HepG2 (cell line): ENCODE results near the gene TBC1D32. TPM values are rescaled to one million over a fixed set of nuclear protein-coding genes. Genes with fewer than 3 reads are reported as not detected.

Experiments
- ATAC-seq: fragments of 200-7000 bp; cut with Tn5 transposase; 3 replicates; pipeline ENCODE4 v1.9.1; 2020; ENCODE audit warnings: mild to moderate bottlenecking, moderate library complexity
- BruUV-seq: library from RNA; stranded (reverse); fragments of 400-500 nt; replicated peaks from 2 replicates; lab custom pipeline; 2021; lab: Mats Ljungman, UMichigan
- CTCF ChIA-PET: fragments of 300-600 bp; formaldehyde crosslinking; extraction: SDS; loops from one replicate; lab custom pipeline; 2021; ENCODE audit warnings: low total read pairs, inconsistent platforms, low intra/inter-chr PET ratio; lab: Yijun Ruan, JAX
- POLR2A ChIA-PET: fragments of 350-600 bp; sonication (Branson Sonifier 250); formaldehyde crosslinking; loops from one replicate; lab custom pipeline; 2020; ENCODE audit warnings: antibody characterized with exemption, inconsistent platforms; lab: Yijun Ruan, JAX
- DNase-seq: peaks from one replicate; pipeline ENCODE4 v3.0.0-alpha.2; 2015; ENCODE audit warnings: low spot score
- FAIRE-seq: peaks from 3 replicates; lab custom pipeline; 2011; peaks lifted over from hg19 to GRCh38; lab: Jason Lieb, UNC
- H2AFZ ChIP-seq: one replicate; pipeline ENCODE4 v1.6.1; 2011; ENCODE audit warnings: low read length, inconsistent platforms
- H3K27ac ChIP-seq: fragments of 300-600 bp; 3 replicates; pipeline ENCODE4 v1.8.0; 2011; ENCODE audit warnings: mixed run types, mild to moderate bottlenecking, mixed read lengths, low read length, inconsistent platforms; ENCODE audit not compliant: insufficient read depth; ENCODE audit errors: extremely low read length
- H3K27me3 ChIP-seq, 2 experiments: fragments of 200-600 bp in 1 of 2; 2 replicates in 1 of 2; 3 replicates in 1 of 2; pipeline versions ENCODE4 v1.6.0 to v1.8.0; 2011; ENCODE audit warnings: low read length in 2 of 2, mild to moderate bottlenecking in 2 of 2, moderate library complexity in 2 of 2, inconsistent platforms in 1 of 2; ENCODE audit not compliant: insufficient read depth in 2 of 2, control insufficient read depth in 1 of 2
- H3K36me3 ChIP-seq, 2 experiments: fragments of 200-600 bp in 1 of 2; replicated peaks in 1 of 2; 2 replicates in 1 of 2; 3 replicates in 1 of 2; pipeline versions ENCODE4 v1.5.1 to v1.8.0; 2011; ENCODE audit warnings: low read length in 2 of 2, inconsistent platforms in 1 of 2; ENCODE audit not compliant: insufficient read depth in 2 of 2, control insufficient read depth in 1 of 2
- H3K4me1 ChIP-seq: 2 replicates; pipeline ENCODE4 v1.5.1; 2012; ENCODE audit warnings: low read length, inconsistent platforms; ENCODE audit not compliant: insufficient read depth
- H3K4me2 ChIP-seq: 2 replicates; pipeline ENCODE4 v1.6.0; 2011; ENCODE audit warnings: low read depth, low read length, inconsistent platforms
- H3K4me3 ChIP-seq, 3 experiments: fragments of 200-600 bp in 1 of 3; sonication (generic), shearing (Covaris generic) in 1 of 3; replicated peaks in 1 of 3; 2 replicates each; pipeline ENCODE4 v1.5.1; 2011 to 2016; ENCODE audit warnings: low read length in 3 of 3, inconsistent platforms in 2 of 3, low read depth in 2 of 3, mild to moderate bottlenecking in 2 of 3, control low read depth in 1 of 3, mixed read lengths in 1 of 3; ENCODE audit not compliant: insufficient read depth in 1 of 3
- H3K79me2 ChIP-seq: one replicate; pipeline ENCODE4 v1.6.1; 2011; ENCODE audit warnings: low read length, inconsistent platforms; ENCODE audit not compliant: insufficient read depth
- H3K9ac ChIP-seq: 2 replicates; pipeline ENCODE4 v1.6.0; 2011; ENCODE audit warnings: mild to moderate bottlenecking, low read depth, low read length, inconsistent platforms; ENCODE audit not compliant: insufficient read depth
- H3K9me3 ChIP-seq: 2 replicates; pipeline ENCODE4 v1.5.1; 2012; ENCODE audit warnings: mild to moderate bottlenecking, low read length
- H4K20me1 ChIP-seq: 2 replicates; pipeline ENCODE4 v1.6.0; 2011; ENCODE audit warnings: inconsistent platforms, mild to moderate bottlenecking, low read length, moderate library complexity; ENCODE audit not compliant: insufficient read depth
- ARID3A ChIP-seq: IDR thresholded peaks from 2 replicates; pipeline ENCODE4 v1.6.1; 2012; ENCODE audit warnings: low read depth, low read length, improper control_type of control experiment
- ARID5B ChIP-seq: IDR thresholded peaks from 2 replicates; pipeline ENCODE4 v1.4.0; 2020; ENCODE audit warnings: mild to moderate bottlenecking, missing genetic modification reagents
- CTCF ChIP-seq: sonication (generic); formaldehyde crosslinking; IDR thresholded peaks from 2 replicates; pipeline ENCODE4 v1.5.0; 2020; ENCODE audit warnings: mild to moderate bottlenecking, missing genetic modification reagents, moderate library complexity
- EP300 ChIP-seq, 3 experiments: sonication (generic) in 1 of 3; formaldehyde crosslinking in 1 of 3; IDR thresholded peaks; 2 replicates each; pipeline versions ENCODE4 v1.5.1 to v1.6.1; 2011 to 2020; ENCODE audit warnings: low read depth in 2 of 3, low read length in 2 of 3, borderline replicate concordance in 1 of 3, improper control_type of control experiment in 1 of 3, mild to moderate bottlenecking in 1 of 3, missing genetic modification reagents in 1 of 3, moderate library complexity in 1 of 3
- MXI1 ChIP-seq: IDR thresholded peaks from 3 replicates; pipeline ENCODE4 v1.6.1; 2012; ENCODE audit warnings: low read depth, low read length, inconsistent platforms, borderline replicate concordance
- NCOA5 ChIP-seq: sonication (generic); formaldehyde crosslinking; IDR thresholded peaks from 2 replicates; pipeline ENCODE4 v1.4.0; 2020; ENCODE audit warnings: missing genetic modification reagents
- RAD21 ChIP-seq: fragments of 450-650 bp; formaldehyde crosslinking; IDR thresholded peaks from 2 replicates; pipeline ENCODE4 v1.5.0; 2020; ENCODE audit warnings: mild to moderate bottlenecking
- RFX3 ChIP-seq: IDR thresholded peaks from 2 replicates; pipeline ENCODE4 v1.6.1; 2016; ENCODE audit warnings: missing biosample characterization, missing genetic modification reagents
- SMC3 ChIP-seq: IDR thresholded peaks from 2 replicates; pipeline ENCODE4 v1.6.1; 2011; ENCODE audit warnings: low read length, improper control_type of control experiment
- STAG1 ChIP-seq: sonication (generic); formaldehyde crosslinking; IDR thresholded peaks from 2 replicates; pipeline ENCODE4 v1.4.0; 2020; ENCODE audit warnings: missing genetic modification reagents
- TCF7 ChIP-seq: sonication (generic); IDR thresholded peaks from 2 replicates; pipeline ENCODE4 v1.6.1; 2016; ENCODE audit warnings: antibody characterized with exemption, low read depth
- ZNF224 ChIP-seq: sonication (generic); formaldehyde crosslinking; IDR thresholded peaks from 2 replicates; pipeline ENCODE4 v1.5.0; 2020; ENCODE audit warnings: mild to moderate bottlenecking, missing genetic modification reagents
- ZNF331 ChIP-seq: sonication (generic); formaldehyde crosslinking; IDR thresholded peaks from 2 replicates; pipeline ENCODE4 v1.4.0; 2020; ENCODE audit warnings: missing genetic modification reagents
- ZNF367 ChIP-seq: sonication (generic); formaldehyde crosslinking; IDR thresholded peaks from 2 replicates; pipeline ENCODE4 v1.4.0; 2020; ENCODE audit warnings: missing genetic modification reagents, borderline replicate concordance
- ZNF564 ChIP-seq: sonication (generic); formaldehyde crosslinking; IDR thresholded peaks from 2 replicates; pipeline ENCODE4 v1.8.1; 2023; ENCODE audit warnings: mild to moderate bottlenecking, missing genetic modification reagents
- ZSCAN20 ChIP-seq: sonication (generic); formaldehyde crosslinking; IDR thresholded peaks from 2 replicates; pipeline ENCODE4 v1.4.0; 2020; ENCODE audit warnings: missing genetic modification reagents, mild to moderate bottlenecking, borderline replicate concordance
- WGBS: methylation state at CpG from one replicate; pipeline ENCODE4 v1.1.6; 2017; ENCODE audit warnings: low lambda C conversion rate; 5-methylcytosine and 5-hydroxymethylcytosine counted together
- in situ Hi-C: cut with HindIII; loops from 2 replicates; pipeline ENCODE4 v1.10.0; 2017; ENCODE audit warnings: low pct_unique_long_range_greater_than_20kb; ENCODE audit not compliant: extremely low pct_ligation_motif_present
- intact Hi-C: fragments of 100-400 bp; cut with micrococcal nuclease; formaldehyde crosslinking; loops from one replicate; pipeline ENCODE4 v1.10.0; 2022; ENCODE audit not compliant: unreplicated experiment
- polyA plus RNA-seq, 8 experiments: library from polyadenylated mRNA; depleted of rRNA in 3 of 8; stranded (reverse) in 7 of 8; unstranded in 1 of 8; fragments of >200 nt; fragmentation: Illumina TruSeq in 4 of 8; extraction: Trizol in 4 of 8; gene quantifications; 2 replicates each; pipeline versions ENCODE4 v1.2.1 to v1.2.3, GENCODE V29; 2011 to 2016; ENCODE audit warnings: low read depth in 4 of 8, missing spikeins in 1 of 8, mixed read lengths in 1 of 8; ENCODE audit not compliant: insufficient read depth in 1 of 8
- total RNA-seq, 5 experiments: library from RNA; depleted of rRNA; stranded (reverse); fragments of >200 nt; fragmentation: Illumina TruSeq; extraction: Trizol; gene quantifications; 2 replicates each; pipeline ENCODE4 v1.2.3, GENCODE V29; 2016; ENCODE audit warnings: low read depth in 1 of 5

The TBC1D32 gene
- total and polyA plus RNA-seq, 2 of the 13 experiments (the other 11 are each of a cell fraction or from before 2014, with no cell fraction given), result 2.0 to 4.8 TPM

GRCh38 chr6:121055572-121056163 lies 278.6 kb downstream of the TBC1D32 start:
- Histone ChIP-seq H3K9ac (no peak overlapping the region), H3K27me3 (no peaks in the 10 kb centered on the region), H4K20me1 (no peaks in the 10 kb centered on the region), H3K36me3 (no peaks in the 10 kb centered on the region), H3K4me1 (no peaks in the 10 kb centered on the region), H3K4me3 (no peak overlapping the region), H2AFZ (no peak overlapping the region), H3K4me2 (no peak overlapping the region), H3K27ac (no peak overlapping the region), H3K79me2 (no peaks in the 10 kb centered on the region), H3K9me3 (no peaks in the 10 kb centered on the region)
- in situ Hi-C loops, result loop anchor here (10.0 kb wide), 1 partner anchor 169 kb away; no protein-coding TSS in a partner anchor
- ATAC-seq (peak; percentile 97), DNase-seq (peak; percentile 54), FAIRE-seq (peak; percentile 87)
- ChIA-PET CTCF (interaction anchor here (1.0 to 2.3 kb wide), 6 partner anchors 167 to 978 kb away, joined by 3 to 25 read pairs (median 4); no protein-coding TSS in a partner anchor), POLR2A (no interaction called here)
- no TSS peak for BruUV-seq
- 17% methylated on average over 4 of the region's 4 CpGs for WGBS
- intact Hi-C loops, result loop anchor here (1.0 to 5.0 kb wide), 6 partner anchors 167 to 1311 kb away; no protein-coding TSS in a partner anchor
- TF ChIP-seq RFX3 (CRISPR knock-in tag) (no peak), NCOA5 (CRISPR knock-in tag) (no peak), ZNF224 (CRISPR knock-in tag) (no peak), ZNF331 (CRISPR knock-in tag) (no peak), ZNF564 (CRISPR knock-in tag) (no peak), TCF7 (no peak), ZSCAN20 (CRISPR knock-in tag) (no peak), SMC3 (peak; percentile 82), ARID5B (CRISPR knock-in tag) (0 out of 2 replicates have a peak, but pooled peaks have one; percentile 19), MXI1 (no peak), RAD21 (CRISPR knock-in tag) (peak; percentile 65), ARID3A (peak; percentile 51; the same call in 1 of the 2 replicates), STAG1 (CRISPR knock-in tag) (peak; percentile 79), EP300 (IDR thresholded peaks at IDR 0.05; ENCODE audit: low read depth in 2 of 2, low read length in 2 of 2) (no peak), EP300 (CRISPR knock-in tag; IDR thresholded peaks at IDR 0.05; ENCODE audit: borderline replicate concordance) (no peak), CTCF (CRISPR knock-in tag) (peak; percentile 81), ZNF367 (no peak)
